ENCODE results near the gene IFNA17.
"Not testable (repeated sequence)": the region's sequence is repeated elsewhere in the genome, so short reads cannot be mapped to it uniquely, and the experiment has no call there.

IFNA17 gene

GRCh38 chr9:21210311-21210710 lies 17.7 kb downstream of the IFNA17 start:
- no peak for DNase-seq

GRCh38 chr9:21207043-21207442 lies 21.0 kb downstream of the IFNA17 start, which contains the start of gene IFNA10:
Gene IFNA10 (minus strand): TSS chr9:21207143. CDS start chr9:21207097, 46 bp downstream.
- DNase-seq, result not testable (repeated sequence)

GRCh38 chr9:21205204-21205603 lies 22.8 kb downstream of the IFNA17 start:
- no peak for DNase-seq

GRCh38 chr9:21202105-21202504 lies 25.9 kb downstream of the IFNA17 start, which contains the start of gene IFNA7:
Gene IFNA7 (minus strand): TSS chr9:21202205. CDS start chr9:21202165, 40 bp downstream.
- not testable (repeated sequence) for DNase-seq

- DNase-seq, result not testable (repeated sequence)
These were observed 32.9 kb downstream of the IFNA17 start for GRCh38 chr9:21194867-21195776.

GRCh38 chr9:21187487-21187886 lies 40.5 kb downstream of the IFNA17 start, which contains the start of gene IFNA4:
Gene IFNA4 (minus strand): TSS chr9:21187587. CDS start chr9:21187531, 56 bp downstream.
- DNase-seq, result not testable (repeated sequence)

- DNase-seq, result not testable (repeated sequence)
These were observed 44.9 kb downstream of the IFNA17 start for GRCh38 chr9:21182810-21183736.

Measured in NCI-H2107 (cell line).